Parietal lobe (tissue), 2 donors: ENCODE data around the gene SIN3B. TPM values are rescaled to one million over a fixed set of nuclear protein-coding genes. Genes with fewer than 3 reads are reported as not detected.

ENCODE experiments used
- small RNA-seq: library from RNA; depleted of rRNA; stranded (forward); fragments of <200 nt; gene quantifications from one replicate; pipeline ENCODE3, GENCODE V24; 2014; ENCODE audit warnings: low replicate concordance
- total RNA-seq: library from RNA; depleted of rRNA; stranded (reverse); fragments of >200 nt; gene quantifications from one replicate; pipeline ENCODE4 v1.2.3, GENCODE V29; 2014

The SIN3B gene
- 81.7 TPM for total RNA-seq

DNA sequence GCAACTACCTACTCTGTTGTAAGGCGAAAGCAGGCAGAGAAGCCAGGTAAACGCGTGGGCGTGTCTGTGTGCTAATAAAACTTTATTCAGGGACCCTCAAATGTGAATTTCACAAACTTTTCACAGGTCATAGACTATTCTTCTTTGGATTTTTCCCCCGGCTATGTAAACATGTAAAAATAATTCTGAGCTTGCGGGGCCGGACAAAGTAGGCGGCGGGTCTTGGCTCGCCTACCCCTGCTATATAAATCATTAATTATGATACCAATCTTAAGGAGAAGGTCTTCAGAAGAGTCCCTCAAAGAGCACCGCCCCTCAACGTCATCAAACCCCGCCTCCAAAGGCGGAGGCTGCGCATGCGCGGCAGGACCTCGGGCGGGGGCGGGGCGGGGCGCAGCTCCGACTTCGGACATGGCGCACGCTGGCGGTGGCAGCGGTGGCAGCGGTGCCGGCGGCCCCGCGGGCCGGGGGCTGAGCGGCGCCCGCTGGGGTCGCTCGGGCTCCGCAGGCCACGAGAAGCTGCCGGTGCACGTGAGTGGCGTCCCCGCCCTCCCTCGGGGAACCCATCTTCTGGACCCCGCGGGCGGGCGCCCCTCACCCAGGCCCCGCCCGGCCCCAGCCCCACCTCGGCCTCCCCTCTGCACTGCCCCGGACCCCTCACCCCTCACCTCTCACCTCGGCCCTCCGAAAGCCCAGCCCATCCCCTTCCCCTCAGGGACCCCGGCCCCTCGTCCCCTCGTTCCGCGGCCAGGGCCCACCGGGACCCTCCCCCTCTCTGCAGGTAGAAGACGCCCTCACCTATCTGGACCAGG is at the start of gene SIN3B:
Gene SIN3B (plus strand): TSS at position 389 of the 812 bp plus-strand sequence. CDS start 23 bp downstream, at position 412.

DNA sequence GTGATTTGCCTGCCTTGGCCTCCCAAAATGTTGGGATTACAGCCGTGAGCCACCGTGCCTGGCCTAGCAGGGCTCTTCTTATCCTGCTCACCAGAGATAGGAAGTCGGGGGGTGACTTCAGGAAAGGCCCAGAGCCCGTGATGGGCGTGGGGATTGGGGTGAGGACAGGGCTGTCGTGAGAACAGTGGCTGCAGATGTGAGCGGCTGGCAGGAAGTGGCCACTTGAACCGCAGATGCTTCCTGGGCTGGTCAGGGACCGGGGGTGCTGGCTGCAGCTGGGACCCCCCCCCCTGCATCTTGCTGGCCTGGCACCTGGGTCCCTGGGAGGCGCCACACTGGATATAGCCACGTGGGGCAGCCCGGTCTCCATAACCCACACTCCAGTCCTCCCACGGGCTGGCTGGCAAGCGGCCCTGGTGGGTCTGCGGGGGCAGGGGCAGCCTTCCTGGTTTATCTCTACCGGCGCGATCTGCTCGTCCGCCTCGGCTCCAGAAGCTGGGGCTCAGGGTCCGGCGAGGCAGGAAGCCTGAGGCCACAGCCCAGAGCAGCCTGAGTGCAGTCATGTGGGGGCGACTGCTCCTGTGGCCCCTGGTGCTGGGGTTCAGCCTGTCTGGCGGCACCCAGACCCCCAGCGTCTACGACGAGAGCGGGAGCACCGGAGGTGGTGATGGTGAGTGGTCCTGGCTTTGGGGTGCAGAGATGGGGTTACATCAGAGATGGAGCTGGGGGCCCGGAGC is 59.6 kb downstream of the SIN3B start, which contains the start of gene F2RL3:
Gene F2RL3 (plus strand): TSS at position 371 of the 737 bp plus-strand sequence. CDS start 191 bp downstream, at position 562.

Small RNA genes lying within 50 kb of the gene (small RNA-seq; reads per million reads assigned to genes)
- gene AC008737.3 (not detected), gene RN7SL823P (not detected), gene RN7SL835P (not detected)

Other genes starting within 250 kb of the SIN3B start
- gene MED26, start 201.2 kb upstream of the SIN3B start, total RNA-seq: 9.1 TPM
- gene SMIM7, start 169.3 kb upstream of the SIN3B start, total RNA-seq: 63.2 TPM
- 13.5 TPM for gene TMEM38A, start 168.3 kb upstream of the SIN3B start, total RNA-seq
- 0.63 TPM for gene NWD1, start 109.6 kb upstream of the SIN3B start, total RNA-seq
- gene F2RL3, start 59.6 kb downstream of the SIN3B start, total RNA-seq: not detected
- 8.1 TPM for gene CPAMD8, start 197.4 kb downstream of the SIN3B start, total RNA-seq
- 2.5 TPM for gene HAUS8, start 246.1 kb downstream of the SIN3B start, total RNA-seq
- 86.1 TPM for gene MYO9B, start 246.4 kb downstream of the SIN3B start, total RNA-seq